Measurements from ENCODE around the gene TBC1D17. TPM values are rescaled to one million over a fixed set of nuclear protein-coding genes. Genes with fewer than 3 reads are reported as not detected.

TBC1D17 gene
- total and polyA plus RNA-seq, 4 donors, result 11.3 to 27.9 (median 17.2) TPM

GRCh38 chr19:49894011-49894664 is 16.6 kb downstream of the TBC1D17 start (continued):
- no peak for TF ChIP-seq GABPA (IDR thresholded peaks at IDR 0.05 in 1 of 2, conservative IDR thresholded peaks at IDR 0.05 in 1 of 2)
- TF ChIP-seq SP1 (IDR thresholded peaks at IDR 0.05), result no peak
- TF ChIP-seq ZBTB33 (IDR thresholded peaks at IDR 0.05), result no peak
- TF ChIP-seq RXRA (IDR thresholded peaks at IDR 0.05), result no peak
- no peak for TF ChIP-seq YY1 (IDR thresholded peaks at IDR 0.05)

GRCh38 chr19:49894879-49895565 is 17.5 kb downstream of the TBC1D17 start:
- Histone ChIP-seq H3K9ac (ENCODE audit: low read depth in 1 of 2, low read length in 2 of 2) (no peak overlapping the region), H3K4me1 (ENCODE audit: control insufficient read depth in 4 of 4, insufficient read depth in 4 of 4, low read length in 3 of 4) (peaks cover 0 to 9% (median 5%) of the 10 kb centered on the region in 4 donors)

More at GRCh38 chr19:49894879-49895565, 17.5 kb downstream of the TBC1D17 start:
- DNase-seq (ENCODE audit: low spot score), result no peak
- H3K27me3 ChIP-seq (ENCODE audit: control insufficient read depth in 4 of 4, insufficient read depth in 4 of 4, low read length in 3 of 4), result no peaks in the 10 kb centered on the region
- WGBS, result 90% methylated on average over 17 of the region's 17 CpGs
- H3K4me3 ChIP-seq (ENCODE audit: low read depth in 1 of 3, low read length in 3 of 3), result no peak overlapping the region
- no peaks in the 10 kb centered on the region for H3K36me3 ChIP-seq (ENCODE audit: control insufficient read depth in 4 of 4, insufficient read depth in 3 of 4, low read depth in 1 of 4, low read length in 3 of 4)
- H3K9me3 ChIP-seq (ENCODE audit: control insufficient read depth in 4 of 4, low read length in 3 of 4), result no peaks in the 10 kb centered on the region
- TF ChIP-seq FOXA2 (IDR thresholded peaks at IDR 0.05) (no peak), SP1 (IDR thresholded peaks at IDR 0.05) (no peak), HNF4A (conservative IDR thresholded peaks at IDR 0.05) (no peak), RAD21 (IDR thresholded peaks at IDR 0.05) (no peak), JUND (IDR thresholded peaks at IDR 0.05) (no peak), NR2F2 (IDR thresholded peaks at IDR 0.05) (no peak), GABPA (IDR thresholded peaks at IDR 0.05 in 1 of 2, conservative IDR thresholded peaks at IDR 0.05 in 1 of 2) (no peak), MAX (IDR thresholded peaks at IDR 0.05) (no peak), HNF4G (IDR thresholded peaks at IDR 0.05) (no peak), FOXA1 (IDR thresholded peaks at IDR 0.05) (no peak), EGR1 (IDR thresholded peaks at IDR 0.05; ENCODE audit: low read depth in 2 of 2) (no peak), ZBTB33 (IDR thresholded peaks at IDR 0.05) (no peak), TAF1 (conservative IDR thresholded peaks at IDR 0.05) (no peak), YY1 (IDR thresholded peaks at IDR 0.05) (no peak), REST (IDR thresholded peaks at IDR 0.05) (no peak), RXRA (IDR thresholded peaks at IDR 0.05) (no peak)
- no peak overlapping the region for H3K27ac ChIP-seq (ENCODE audit: low read depth in 1 of 2, low read length in 2 of 2)
